Aorta (tissue), 5 donors: ENCODE data around the gene FXR1. TPM values are rescaled to one million over a fixed set of nuclear protein-coding genes. Genes with fewer than 3 reads are reported as not detected.

Experiments used
- ATAC-seq: fragments of 200-7000 bp; cut with Tn5 transposase; one replicate; pipeline ENCODE4 v1.9.1; 2022; ENCODE audit warnings: moderate library complexity; ENCODE audit not compliant: low FRiP score
- DNase-seq, 2 donors: peaks; one replicate each; pipeline ENCODE4 v3.0.0-alpha.2; 2020
- H3K27ac ChIP-seq, 2 donors: one replicate each; pipeline ENCODE4 v1.5.1; 2013; ENCODE audit warnings: low read length in 2 of 2, mild to moderate bottlenecking in 2 of 2, moderate library complexity in 2 of 2, control low read depth in 1 of 2, inconsistent platforms in 1 of 2, low read depth in 1 of 2
- H3K27me3 ChIP-seq, 2 donors: one replicate each; pipeline ENCODE4 v1.6.1; 2013; ENCODE audit warnings: control low read depth in 1 of 2, low read length in 1 of 2, mild to moderate bottlenecking in 1 of 2, moderate library complexity in 1 of 2; ENCODE audit not compliant: insufficient read depth in 2 of 2, control insufficient read depth in 1 of 2
- H3K36me3 ChIP-seq, 2 donors: one replicate each; pipeline ENCODE4 v1.6.1; 2013; ENCODE audit warnings: control low read depth in 1 of 2, low read length in 1 of 2, mild to moderate bottlenecking in 1 of 2; ENCODE audit not compliant: insufficient read depth in 2 of 2, control insufficient read depth in 1 of 2
- H3K4me1 ChIP-seq, 2 donors: one replicate each; pipeline ENCODE4 v1.6.1; 2013; ENCODE audit warnings: low read length in 2 of 2, control low read depth in 1 of 2, mild to moderate bottlenecking in 1 of 2, moderate library complexity in 1 of 2; ENCODE audit not compliant: insufficient read depth in 2 of 2, control insufficient read depth in 1 of 2
- H3K4me3 ChIP-seq, 2 donors: one replicate each; pipeline ENCODE4 v1.5.1; 2013; ENCODE audit warnings: low read length in 2 of 2, control low read depth in 1 of 2, mild to moderate bottlenecking in 1 of 2
- H3K9me3 ChIP-seq: one replicate; pipeline ENCODE4 v1.6.1; 2013; ENCODE audit warnings: mild to moderate bottlenecking, low read length; ENCODE audit not compliant: control insufficient read depth
- WGBS, 2 donors: extraction: QIAGEN DNeasy Blood & Tissue Kit; methylation state at CpG; one replicate each; pipeline ENCODE4 v1.1.7; 2013; 5-methylcytosine and 5-hydroxymethylcytosine counted together
- intact Hi-C, 2 donors: fragments of 100-400 bp; cut with DNase I; formaldehyde crosslinking; loops; one replicate each; pipeline versions ENCODE4 v1.14.2 to v1.15.0; 2022
- polyA plus RNA-seq, 2 donors: library from polyadenylated mRNA; stranded (reverse); fragments of 200-250 nt; gene quantifications; one replicate each; pipeline ENCODE4 v1.2.3, GENCODE V29; 2013
- total RNA-seq, 2 donors: library from RNA; stranded (reverse); fragmentation: NEBNext Ultra II Directional; extraction: Animal tissue kit (Norgen Biotek cat#: 25700); gene quantifications; one replicate each; pipeline ENCODE4 v1.2.1, GENCODE V29; 2021
- donor health status: healthy with polysubstance abuse.
- donor health status: Bipolar disorder and iron deficiency.
- donor health status: DM: no; HTN: no; CAD: no.
- donor health status: DM: no; HTN: no; CAD: no.
- donor health status: DM: yes; HTN: yes; CAD: no.

Gene FXR1
- total and polyA plus RNA-seq, 4 donors, result 64.9 to 120 (median 105) TPM

DNA sequence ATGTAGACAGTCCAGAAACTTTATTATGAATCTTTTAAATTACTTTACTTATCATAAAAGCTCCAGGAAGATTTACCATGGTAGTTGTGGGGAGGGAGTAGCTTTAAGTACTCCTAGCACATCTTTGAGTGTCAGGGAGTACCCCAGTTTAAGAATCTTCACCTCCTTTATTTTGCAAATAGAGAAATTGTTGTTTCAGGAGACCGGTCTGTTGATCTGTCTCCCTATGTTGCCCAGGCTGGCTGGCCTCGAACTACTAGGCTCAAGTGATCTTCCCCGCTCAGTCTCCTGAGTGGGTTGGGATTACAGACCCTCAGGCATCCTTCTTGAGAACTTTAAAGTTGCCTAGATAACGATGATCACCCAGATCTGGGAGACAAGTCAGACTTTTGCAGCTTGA lies 11.1 kb downstream of the FXR1 start:
- Histone ChIP-seq H3K9me3 (no peaks in the 10 kb centered on the region), H3K4me3 (no peak overlapping the region), H3K36me3 (no peaks in the 10 kb centered on the region), H3K4me1 (peaks cover 2% of the 10 kb centered on the region in 2 donors), H3K27ac (no peak overlapping the region), H3K27me3 (no peaks in the 10 kb centered on the region)
- no peak for DNase-seq
- no peak for ATAC-seq
- WGBS, 2 donors, result 89 to 94% methylated on average over 4 of the region's 4 CpGs
- intact Hi-C loops, result no loop called here

DNA sequence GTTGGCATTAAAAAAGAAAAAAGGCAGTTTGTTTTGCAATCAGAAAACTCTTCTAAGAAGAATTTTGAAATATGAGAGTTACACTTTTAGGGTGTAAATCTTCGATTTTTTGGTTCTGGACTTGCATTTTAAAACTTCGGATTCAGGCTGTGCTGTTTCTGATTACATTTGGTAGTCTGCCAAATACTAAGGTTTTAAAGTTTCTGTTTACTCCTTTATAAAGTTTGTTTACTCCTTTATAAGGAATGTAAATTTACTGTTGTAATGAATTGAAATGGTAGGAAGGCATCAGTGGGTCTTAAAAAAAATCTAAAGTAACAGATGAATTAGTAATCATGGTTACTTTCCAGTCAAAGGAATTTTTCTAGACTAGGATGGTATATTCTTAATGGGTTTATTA lies 14.1 kb downstream of the FXR1 start:
- Histone ChIP-seq H3K4me1 (peaks cover 2% of the 10 kb centered on the region in 2 donors), H3K4me3 (no peak overlapping the region), H3K27ac (no peak overlapping the region), H3K36me3 (no peaks in the 10 kb centered on the region), H3K9me3 (no peaks in the 10 kb centered on the region), H3K27me3 (no peaks in the 10 kb centered on the region)
- intact Hi-C loops, result no loop called here
- 74 to 79% methylated on average over 2 of the region's 2 CpGs for WGBS, 2 donors
- ATAC-seq (no peak), DNase-seq (no peak)

DNA sequence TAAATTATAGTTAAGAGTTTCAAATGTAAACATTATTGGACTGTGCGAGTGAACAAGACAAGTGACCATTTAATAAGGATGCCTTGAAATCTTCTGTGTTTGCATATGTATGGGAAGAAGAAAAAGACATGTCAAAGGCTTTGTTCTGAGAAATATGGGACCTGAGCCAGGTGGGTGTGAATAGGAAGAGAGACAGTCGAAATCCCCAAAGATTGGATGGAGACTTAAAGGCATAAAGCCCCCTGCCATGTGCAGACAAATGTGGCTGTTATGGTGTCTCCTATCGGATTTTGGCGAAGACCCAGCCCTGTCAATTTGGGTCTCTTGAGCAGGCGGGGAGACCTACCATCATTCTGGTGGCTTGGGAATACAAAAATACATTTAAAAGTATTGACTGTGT lies 16.9 kb downstream of the FXR1 start:
- no peak for DNase-seq
- intact Hi-C loops, result no loop called here
- no peak overlapping the region for H3K4me3 ChIP-seq
- ATAC-seq, result no peak
- no peaks in the 10 kb centered on the region for H3K9me3 ChIP-seq
- H3K36me3 ChIP-seq, result no peaks in the 10 kb centered on the region
- H3K27me3 ChIP-seq, result no peaks in the 10 kb centered on the region
- no peak overlapping the region for H3K27ac ChIP-seq
- 94 to 96% methylated on average over 5 of the region's 5 CpGs for WGBS, 2 donors
- no peaks in the 10 kb centered on the region for H3K4me1 ChIP-seq

DNA sequence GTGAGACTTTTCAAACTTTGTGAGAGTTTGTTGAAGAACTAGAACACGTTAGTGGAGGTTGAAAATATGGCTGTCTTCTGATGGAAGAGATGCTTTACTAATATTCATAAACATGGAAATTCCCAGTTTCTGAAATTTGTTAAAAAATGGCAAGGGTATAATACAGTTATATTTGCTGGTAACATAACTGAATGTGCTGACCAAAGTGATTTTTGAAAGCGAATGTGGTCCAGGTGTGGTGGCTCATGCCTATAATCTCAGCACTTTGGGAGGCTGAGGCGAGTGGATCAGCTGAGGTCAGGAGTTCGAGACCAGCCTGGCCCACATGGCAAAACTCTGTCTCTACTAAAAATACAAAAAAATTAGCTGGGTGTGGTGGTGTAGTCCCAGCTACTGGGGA lies 18.1 kb downstream of the FXR1 start:
- no peak overlapping the region for H3K4me3 ChIP-seq
- no peaks in the 10 kb centered on the region for H3K9me3 ChIP-seq
- H3K36me3 ChIP-seq, result no peaks in the 10 kb centered on the region
- intact Hi-C loops, result no loop called here
- 92 to 93% methylated on average over 4 of the region's 4 CpGs for WGBS, 2 donors
- no peak overlapping the region for H3K27ac ChIP-seq
- no peak for ATAC-seq
- DNase-seq, result no peak
- H3K27me3 ChIP-seq, result no peaks in the 10 kb centered on the region
- H3K4me1 ChIP-seq, result no peaks in the 10 kb centered on the region

DNA sequence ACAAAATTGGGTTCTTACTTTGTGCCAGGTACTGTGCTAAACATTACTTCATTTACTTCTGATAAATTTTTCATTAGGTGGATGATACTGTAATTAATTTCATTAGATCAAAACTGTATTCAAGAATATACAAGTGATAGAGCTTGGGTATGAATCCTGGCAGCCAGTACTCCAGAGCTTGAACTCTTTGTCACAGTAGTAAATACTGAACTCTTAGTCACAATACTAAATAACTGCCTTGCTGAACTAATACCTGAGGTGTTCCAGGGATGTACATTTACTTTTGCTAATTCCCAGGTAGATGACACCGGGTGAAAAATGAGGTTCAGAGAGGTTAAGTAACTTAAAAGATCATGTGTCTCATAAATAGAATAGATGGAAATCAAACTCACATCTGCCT lies 20.3 kb downstream of the FXR1 start:
- no peak overlapping the region for H3K27ac ChIP-seq
- H3K36me3 ChIP-seq, result peaks cover 0 to 2% of the 10 kb centered on the region in 2 donors
- intact Hi-C loops, result no loop called here
- H3K9me3 ChIP-seq, result no peaks in the 10 kb centered on the region
- no peak overlapping the region for H3K4me3 ChIP-seq
- WGBS, 2 donors, result 94 to 97% methylated on average over 1 of the region's 1 CpG
- H3K4me1 ChIP-seq, result no peaks in the 10 kb centered on the region
- DNase-seq (no peak), ATAC-seq (no peak)
- H3K27me3 ChIP-seq, result no peaks in the 10 kb centered on the region

DNA sequence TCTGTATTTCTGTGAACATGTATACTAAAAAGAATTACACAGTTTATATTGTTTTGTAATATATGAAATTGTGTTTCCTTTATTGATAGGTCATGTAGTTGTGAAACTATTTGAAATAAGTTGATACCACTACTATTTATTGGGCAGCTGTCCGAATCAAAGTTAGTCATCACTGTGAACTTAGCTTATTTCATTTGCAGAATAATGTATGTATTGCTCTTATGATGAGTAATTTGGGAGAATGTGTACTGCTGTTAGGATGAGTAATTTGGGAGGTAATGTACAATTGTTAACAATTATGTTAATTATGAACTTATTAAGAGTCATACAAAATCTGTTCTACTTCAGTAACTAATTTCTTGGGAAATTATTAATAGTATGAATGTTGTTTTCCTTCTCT lies 22.2 kb downstream of the FXR1 start:
- Histone ChIP-seq H3K4me3 (no peak overlapping the region), H3K9me3 (no peaks in the 10 kb centered on the region), H3K27ac (no peak overlapping the region), H3K4me1 (no peaks in the 10 kb centered on the region), H3K27me3 (no peaks in the 10 kb centered on the region), H3K36me3 (peaks cover 0 to 2% of the 10 kb centered on the region in 2 donors)
- WGBS, 2 donors, result 90% methylated on average over 1 of the region's 1 CpG
- ATAC-seq (no peak), DNase-seq (no peak)
- intact Hi-C loops, result no loop called here

DNA sequence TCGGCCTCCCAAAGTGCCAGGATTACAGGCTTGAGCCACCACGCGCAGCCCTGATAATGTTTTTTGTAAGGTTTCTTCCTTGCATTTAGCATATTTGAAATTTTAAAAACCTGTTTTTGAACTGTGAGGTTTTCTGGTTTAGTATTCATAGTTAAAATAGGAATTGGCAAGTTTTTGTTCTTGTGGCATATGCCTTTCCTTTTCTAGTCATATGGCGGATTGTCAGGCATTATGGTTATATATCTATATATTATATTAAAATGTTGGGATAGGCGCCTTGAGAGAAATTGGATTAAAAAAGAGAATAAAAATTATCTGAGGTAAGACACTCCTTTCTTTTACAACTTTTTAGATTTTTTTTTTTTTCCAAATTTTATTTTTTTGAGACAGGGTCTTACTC lies 28.4 kb downstream of the FXR1 start:
- DNase-seq, result no peak
- Histone ChIP-seq H3K27ac (no peak overlapping the region), H3K36me3 (peaks cover 0 to 2% of the 10 kb centered on the region in 2 donors), H3K4me1 (no peaks in the 10 kb centered on the region), H3K9me3 (no peaks in the 10 kb centered on the region), H3K4me3 (no peak overlapping the region), H3K27me3 (no peaks in the 10 kb centered on the region)
- 97 to 99% methylated on average over 5 of the region's 5 CpGs for WGBS, 2 donors
- ATAC-seq, result no peak
- intact Hi-C loops, result loop anchor here in 1 of 2 donors (10.0 kb wide), 1 partner anchor 136 kb away; no protein-coding TSS in a partner anchor

DNA sequence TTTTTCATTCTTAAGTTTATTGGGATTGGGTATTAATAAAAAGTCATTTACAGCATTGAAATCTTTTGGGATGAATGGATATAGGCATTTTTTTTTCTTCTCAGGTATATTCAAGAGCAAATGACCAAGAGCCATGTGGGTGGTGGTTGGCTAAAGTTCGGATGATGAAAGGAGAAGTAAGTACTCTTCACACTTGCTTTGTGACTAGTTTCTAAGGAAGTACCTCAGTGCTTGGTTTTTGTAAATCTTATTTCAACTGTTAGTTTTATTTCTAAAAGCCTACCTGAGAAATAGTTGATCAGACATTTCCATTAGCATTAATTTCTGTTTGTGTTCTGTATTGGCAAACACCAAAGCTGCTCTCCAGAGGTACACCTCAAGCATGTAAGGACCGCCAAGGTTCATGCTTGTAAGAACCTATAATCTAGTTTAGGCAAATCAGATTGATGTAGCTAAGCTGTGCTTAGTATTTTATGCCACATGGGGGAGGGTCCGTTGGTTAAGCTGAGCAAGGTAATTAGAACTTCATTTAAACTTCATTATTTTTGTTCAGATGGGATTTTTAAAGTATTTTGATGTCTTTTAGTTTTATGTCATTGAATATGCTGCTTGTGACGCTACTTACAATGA lies 35.4 kb downstream of the FXR1 start:
- no peaks in the 10 kb centered on the region for H3K9me3 ChIP-seq
- intact Hi-C loops, result loop anchor here in 1 of 2 donors (10.0 kb wide), 1 partner anchor 143 kb away; no protein-coding TSS in a partner anchor
- 79 to 97% methylated on average over 4 of the region's 4 CpGs for WGBS, 2 donors
- H3K27ac ChIP-seq, result no peak overlapping the region
- DNase-seq (no peak), ATAC-seq (no peak)
- no peaks in the 10 kb centered on the region for H3K27me3 ChIP-seq
- H3K4me3 ChIP-seq, result no peak overlapping the region
- H3K36me3 ChIP-seq, result peaks cover 0 to 3% of the 10 kb centered on the region in 2 donors
- no peaks in the 10 kb centered on the region for H3K4me1 ChIP-seq

DNA sequence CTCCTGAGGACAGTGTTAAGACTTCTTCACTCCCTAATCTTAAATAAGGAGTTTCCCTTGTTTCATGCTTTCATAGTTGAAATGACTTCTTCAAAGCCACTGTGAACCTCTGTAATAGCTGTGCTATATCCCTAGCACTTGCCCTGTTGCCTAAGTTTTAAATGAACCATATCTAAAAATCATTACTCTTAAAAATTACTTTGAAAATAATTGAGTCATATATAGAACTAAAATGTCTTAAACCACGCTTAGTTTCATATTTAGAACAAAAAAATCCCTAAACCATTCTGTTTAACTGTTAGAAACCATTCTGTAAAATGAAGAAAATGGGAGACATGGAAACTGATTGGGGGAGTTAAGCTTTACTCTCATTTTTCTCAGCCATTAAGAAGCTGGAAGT lies 47.2 kb downstream of the FXR1 start:
- DNase-seq (no peak), ATAC-seq (no peak)
- Histone ChIP-seq H3K4me3 (no peak overlapping the region), H3K4me1 (no peaks in the 10 kb centered on the region), H3K27me3 (no peaks in the 10 kb centered on the region), H3K9me3 (no peaks in the 10 kb centered on the region), H3K36me3 (peaks cover 0 to 1% of the 10 kb centered on the region in 2 donors), H3K27ac (no peak overlapping the region)
- WGBS, 2 donors, result 83 to 88% methylated on average over 1 of the region's 1 CpG
- intact Hi-C loops, result no loop called here
